GM19043 (cell line): ENCODE data around the gene LCMT1.
"Not testable (repeated sequence)": the region's sequence is repeated elsewhere in the genome, so short reads cannot be mapped to it uniquely, and the experiment has no call there.

Source experiments
- ATAC-seq: cut with Tn5 transposase; IDR thresholded peaks from one replicate; pipeline ENCODE4 v1.9.1; 2021; ENCODE audit warnings: low read depth; ENCODE audit not compliant: unreplicated experiment

The LCMT1 gene

DNA sequence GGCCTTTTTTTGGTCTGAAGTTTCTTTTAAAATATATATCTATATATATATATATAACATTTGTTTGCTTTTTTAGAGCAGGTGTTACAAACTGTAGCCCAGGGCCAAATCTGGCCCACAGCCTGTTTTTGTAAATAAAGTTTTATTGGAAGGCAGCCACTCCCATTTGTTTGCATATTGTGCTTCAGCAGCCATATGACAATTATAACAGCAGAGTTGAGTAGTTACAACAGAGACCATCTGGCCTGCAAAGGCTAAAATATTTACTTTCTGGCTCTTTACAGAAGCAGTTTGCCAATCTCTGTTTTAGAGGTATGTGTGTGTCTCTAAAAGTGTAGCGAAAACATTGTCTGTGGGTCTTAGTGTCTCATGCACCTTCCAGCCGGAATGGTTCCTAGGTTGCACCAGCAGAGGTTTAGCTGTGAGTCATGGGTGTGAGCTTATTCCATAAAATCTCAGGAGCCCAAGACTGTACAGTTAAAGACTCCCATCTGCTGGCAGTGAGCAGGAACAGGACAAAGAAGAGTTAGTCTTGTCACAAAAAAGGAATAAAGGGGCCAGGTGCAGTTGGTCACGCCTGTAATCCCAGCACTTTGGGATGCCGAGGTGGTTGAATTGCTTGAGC is 23.8 kb downstream of the LCMT1 start:
- ATAC-seq, result no peak

DNA sequence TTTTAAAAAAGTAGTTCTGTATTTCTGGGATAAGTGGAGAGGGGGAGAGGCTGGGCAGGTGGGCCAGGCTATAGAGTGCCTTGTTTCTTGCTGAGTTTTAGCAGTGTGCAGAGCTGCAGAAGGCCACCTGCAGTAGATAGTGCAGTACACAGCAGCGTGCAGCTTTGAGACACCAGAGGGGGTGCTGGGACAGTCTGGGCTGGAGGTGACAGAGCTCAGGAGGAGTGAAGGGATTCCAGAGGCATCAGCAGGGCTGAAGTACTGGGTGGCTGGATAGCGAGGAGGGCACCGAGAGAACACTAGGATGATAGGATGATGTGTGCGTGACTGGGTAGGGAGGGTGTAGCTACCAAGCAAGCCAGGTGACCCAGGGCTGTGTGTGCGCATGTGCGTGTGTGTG is 26.6 kb downstream of the LCMT1 start:
- ATAC-seq, result no peak

DNA sequence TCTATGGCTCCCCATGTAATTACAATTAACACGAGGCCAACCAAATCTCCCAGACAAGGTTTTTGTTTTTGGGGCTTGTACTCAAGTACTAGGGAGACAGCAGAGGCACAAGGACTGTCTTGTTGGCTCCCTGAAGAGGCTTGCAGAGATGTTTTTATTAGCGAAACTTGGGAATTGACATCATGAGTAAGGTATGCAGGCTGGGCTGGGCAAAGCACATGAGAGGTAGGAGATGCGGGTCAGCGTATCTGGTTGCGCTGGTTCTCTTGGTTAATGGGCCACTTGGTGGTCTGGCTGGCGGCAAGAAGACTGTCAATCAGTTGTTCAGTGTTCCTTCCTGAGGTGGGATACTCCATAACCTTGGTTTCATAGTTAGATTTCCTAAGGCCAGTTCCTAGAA is 28.9 kb downstream of the LCMT1 start:
- ATAC-seq, result no peak

- no peak for ATAC-seq
Observed at GRCh38 chr16:25141648-25142047, 30.1 kb downstream of the LCMT1 start.

GRCh38 chr16:25143928-25144327 is 32.4 kb downstream of the LCMT1 start:
- no peak for ATAC-seq

DNA sequence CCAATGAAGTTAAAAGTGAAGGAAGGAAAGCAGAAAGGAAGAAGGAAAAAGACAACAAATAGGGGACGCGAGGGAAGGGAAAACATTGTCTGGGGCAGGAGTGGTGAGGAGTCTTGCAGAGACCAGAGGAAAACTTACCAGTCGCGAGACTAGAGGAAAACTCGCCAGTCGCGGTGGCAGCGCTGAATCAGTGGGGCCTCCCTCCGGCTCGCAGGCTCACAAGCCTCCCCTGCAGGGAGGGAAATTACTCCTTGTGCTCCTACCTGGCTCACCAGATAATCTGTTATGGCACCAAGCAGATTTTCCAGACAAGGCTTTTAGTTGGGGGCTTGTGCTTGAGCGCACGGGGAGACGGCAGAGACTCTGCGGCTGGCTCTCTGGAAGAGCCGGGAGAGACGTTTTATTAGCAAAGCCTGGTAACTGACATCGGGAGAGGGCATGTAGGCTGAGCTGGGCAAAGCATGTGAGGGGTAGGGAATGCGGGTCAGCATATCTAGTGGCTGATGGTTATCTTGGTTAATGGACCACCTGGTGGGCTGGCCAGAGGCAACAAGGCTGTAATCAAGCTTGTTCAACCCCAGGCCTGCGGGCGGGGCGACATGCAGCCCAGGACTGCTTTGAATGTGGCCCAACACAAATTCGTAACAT is 37.1 kb downstream of the LCMT1 start:
- no peak for ATAC-seq

- ATAC-seq, result no peak
Observed at GRCh38 chr16:25151996-25152395, 40.5 kb downstream of the LCMT1 start.

DNA sequence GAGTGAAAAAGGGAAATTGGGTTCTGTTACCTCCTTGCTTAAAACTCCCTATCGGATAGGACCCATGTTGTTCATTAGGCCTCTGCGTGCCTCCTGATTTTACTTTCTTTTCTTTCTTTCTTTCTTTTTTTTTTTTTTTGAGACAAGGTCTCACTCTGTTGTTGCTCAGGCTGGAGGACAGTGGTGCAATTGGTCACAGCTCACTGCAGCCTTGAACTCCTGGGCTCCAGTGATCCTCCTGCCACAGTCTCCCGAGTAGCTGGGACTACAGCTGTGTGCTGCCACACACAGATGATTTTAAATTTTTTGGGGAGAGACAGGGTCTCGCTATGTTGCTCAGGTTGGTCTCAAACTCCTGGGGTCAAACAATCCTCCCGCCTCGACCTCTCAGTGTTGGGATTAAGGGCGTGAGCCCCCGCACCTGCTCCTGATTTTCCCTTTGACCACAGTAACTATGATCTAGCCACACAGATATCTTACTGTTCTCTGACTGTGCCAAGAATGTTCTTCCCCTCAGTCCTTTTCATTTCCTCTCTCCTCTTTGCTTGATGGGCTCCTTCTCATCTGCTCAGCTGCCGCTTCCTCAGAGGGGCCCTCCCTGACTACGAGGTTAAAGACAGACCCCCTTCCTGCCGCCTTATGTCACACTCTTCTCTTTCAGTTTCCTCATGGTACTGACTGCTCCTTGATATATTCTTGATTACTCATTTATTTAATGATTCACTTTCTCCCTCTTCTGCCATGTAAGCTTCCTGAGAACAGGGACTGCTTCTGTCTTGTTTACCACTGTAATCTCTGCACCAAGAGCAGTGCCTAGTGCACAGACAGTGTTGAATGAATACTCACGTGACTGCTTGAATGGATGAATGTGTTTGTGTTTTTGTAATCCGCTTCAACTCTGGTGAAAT is 44.3 kb downstream of the LCMT1 start:
- no peak for ATAC-seq

- no peak for ATAC-seq
Observed at GRCh38 chr16:25157271-25157875, 45.8 kb downstream of the LCMT1 start.

DNA sequence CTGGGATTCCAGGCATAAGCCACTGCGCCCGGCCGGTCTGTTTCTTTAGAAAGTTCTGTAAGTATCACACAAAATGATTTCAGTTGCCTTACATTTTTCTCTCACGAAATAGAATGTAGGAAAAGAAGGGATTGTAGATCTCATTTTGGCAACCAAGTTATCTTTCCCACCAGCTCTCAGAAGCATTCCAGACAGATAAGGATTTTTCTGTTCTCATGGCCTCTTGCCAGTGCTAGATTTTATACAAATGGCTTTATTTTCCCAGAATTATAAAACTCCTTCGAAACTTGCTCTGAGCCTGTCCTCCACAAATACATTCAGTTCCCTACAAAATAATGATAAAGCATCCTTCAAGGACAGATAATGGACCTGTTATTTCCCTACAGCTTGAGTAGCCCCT is 46.9 kb downstream of the LCMT1 start:
- ATAC-seq, result no peak

GRCh38 chr16:25161753-25162367 is 50.3 kb downstream of the LCMT1 start:
- no peak for ATAC-seq

GRCh38 chr16:25163683-25164082 is 52.1 kb downstream of the LCMT1 start:
- no peak for ATAC-seq

- no peak for ATAC-seq
Observed at GRCh38 chr16:25165284-25165683, 53.7 kb downstream of the LCMT1 start.

GRCh38 chr16:25167920-25168319 is 56.4 kb downstream of the LCMT1 start:
- ATAC-seq, result not testable (repeated sequence)

GRCh38 chr16:25171390-25171789 is 59.8 kb downstream of the LCMT1 start:
- no peak for ATAC-seq

DNA sequence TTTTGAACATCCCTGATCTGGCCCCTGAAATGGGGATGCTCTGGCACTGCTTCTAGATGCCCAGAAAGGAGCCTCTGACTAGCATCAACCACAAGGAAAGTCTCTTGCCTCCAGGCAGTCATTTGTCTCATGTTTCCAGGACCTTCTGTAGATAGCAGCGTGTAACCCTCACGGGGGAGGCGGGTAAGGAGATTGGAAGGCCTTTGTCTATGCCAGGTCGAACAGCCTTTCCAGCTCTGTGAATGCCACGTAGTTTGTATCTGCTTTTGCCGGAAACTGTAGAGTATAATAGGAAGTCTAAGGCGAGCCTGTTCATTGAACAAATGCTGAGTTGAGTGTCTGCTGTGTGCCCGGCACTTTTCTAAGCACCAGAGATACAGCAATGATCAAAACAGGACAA is 61.3 kb downstream of the LCMT1 start:
- ATAC-seq, result no peak

DNA sequence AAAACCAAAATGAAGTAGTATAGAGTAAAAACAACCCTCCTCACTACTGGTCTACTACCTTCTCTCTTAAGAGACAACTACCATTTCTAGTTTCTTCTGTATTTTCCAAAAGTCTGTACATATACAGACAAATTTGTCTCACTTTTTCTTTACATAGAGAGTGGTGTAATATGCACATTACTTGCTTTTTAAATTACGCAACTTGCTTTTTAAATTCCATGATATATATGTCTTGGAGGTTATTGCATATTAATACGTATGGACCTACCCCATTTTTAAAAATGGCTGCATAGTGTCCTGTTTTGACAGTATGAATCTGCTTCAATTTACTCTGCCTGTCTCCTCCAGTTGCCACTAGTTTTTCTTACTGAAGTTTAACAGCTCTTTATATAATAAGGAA is 62.7 kb downstream of the LCMT1 start:
- no peak for ATAC-seq

GRCh38 chr16:25176136-25176535 is 64.6 kb downstream of the LCMT1 start:
- no peak for ATAC-seq

- ATAC-seq, result no peak
Observed at GRCh38 chr16:25177512-25177830, 65.9 kb downstream of the LCMT1 start.

- no peak for ATAC-seq
Observed at GRCh38 chr16:25177831-25178688, 66.5 kb downstream of the LCMT1 start.
